Right hindlimb (tissue), 1 donor: ENCODE data around the gene CREM.
"Not testable (repeated sequence)": the region's sequence is repeated elsewhere in the genome, so short reads cannot be mapped to it uniquely, and the experiment has no call there.

Source experiments
- DNase-seq: peaks from one replicate; pipeline ENCODE4 v3.0.0-alpha.2; 2018

The CREM gene

DNA sequence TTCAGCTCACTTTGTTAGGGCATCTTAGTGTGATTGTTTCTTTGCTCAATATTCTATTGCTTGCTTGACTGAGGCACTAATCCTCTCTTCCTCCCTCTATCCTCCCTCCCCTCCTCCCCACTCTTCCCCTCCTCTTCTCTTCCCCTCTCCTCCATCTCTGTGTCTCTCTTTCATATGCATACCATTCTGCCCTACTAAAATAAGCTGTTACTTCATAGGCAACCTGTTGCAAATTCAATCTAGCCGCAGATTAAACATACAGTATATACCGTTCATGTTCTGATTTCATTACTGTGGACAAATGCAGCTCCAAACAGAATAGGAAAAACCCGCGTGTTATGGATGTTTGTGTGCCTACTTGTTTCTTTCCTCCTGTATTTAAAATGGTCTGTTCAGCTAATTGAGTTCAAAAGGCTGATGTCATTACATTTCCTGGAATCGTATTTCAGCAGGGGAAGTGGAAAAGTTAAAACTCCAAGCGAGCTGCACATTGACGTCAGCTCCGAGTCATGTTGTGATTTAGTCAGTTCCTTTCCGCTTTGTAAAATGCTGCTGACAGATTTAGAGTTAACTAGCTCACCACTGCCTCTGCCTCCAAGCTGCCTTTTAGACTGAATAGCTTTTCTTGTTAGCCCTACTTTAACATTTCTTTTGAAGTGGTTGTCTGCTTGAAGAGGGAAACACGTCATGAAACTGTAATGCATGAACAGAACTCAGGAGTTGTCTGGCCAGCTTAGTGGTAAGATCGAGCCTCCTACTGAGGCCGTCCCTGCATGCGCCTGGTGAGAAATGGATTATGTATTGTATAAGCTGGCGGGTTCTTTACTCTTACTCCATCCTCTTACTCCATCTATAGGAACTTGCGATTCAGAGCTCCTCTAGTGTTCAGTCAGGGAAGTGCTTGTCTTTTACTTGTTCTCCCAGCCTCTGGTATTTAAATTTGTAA lies 69.0 kb downstream of the CREM start:
- peak; percentile 89 for DNase-seq

DNA sequence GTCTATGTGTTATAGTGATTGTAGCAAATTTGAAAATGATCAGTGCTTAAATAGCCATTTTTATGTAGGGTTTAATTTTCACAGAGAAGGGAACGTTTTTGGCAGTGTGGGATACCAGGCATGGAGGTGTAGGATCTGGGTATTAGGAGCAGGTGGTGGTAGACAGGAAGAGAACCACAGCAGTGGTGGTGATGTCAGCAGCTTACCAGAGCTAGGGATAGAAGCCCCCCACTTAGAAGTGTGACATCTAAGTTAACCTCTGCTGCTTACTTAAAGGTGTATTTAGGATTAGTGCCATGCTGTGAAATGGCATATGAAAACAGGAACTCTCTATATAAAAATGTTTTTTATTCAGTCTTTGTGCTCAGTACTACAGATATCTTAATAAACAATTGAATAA lies 73.8 kb downstream of the CREM start:
- DNase-seq, result no peak

DNA sequence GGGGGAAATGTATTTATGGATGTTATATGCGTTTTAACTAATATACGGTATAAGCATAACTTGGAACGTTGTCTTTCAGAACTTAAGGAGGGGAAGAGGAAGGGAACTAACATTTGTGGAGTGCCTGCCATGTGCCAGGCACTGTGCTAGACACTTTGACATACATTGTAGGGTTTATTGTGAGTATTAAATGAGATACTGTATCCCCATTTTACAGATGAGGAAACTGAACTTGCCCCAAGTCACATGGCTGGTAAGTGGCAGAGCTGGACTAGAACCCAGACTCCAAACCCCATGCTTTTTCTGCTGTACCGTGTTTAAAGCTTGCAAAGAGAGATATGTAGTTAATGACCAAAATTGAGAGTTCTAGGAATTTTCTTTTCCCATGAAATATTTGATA lies 74.6 kb downstream of the CREM start:
- no peak for DNase-seq

DNA sequence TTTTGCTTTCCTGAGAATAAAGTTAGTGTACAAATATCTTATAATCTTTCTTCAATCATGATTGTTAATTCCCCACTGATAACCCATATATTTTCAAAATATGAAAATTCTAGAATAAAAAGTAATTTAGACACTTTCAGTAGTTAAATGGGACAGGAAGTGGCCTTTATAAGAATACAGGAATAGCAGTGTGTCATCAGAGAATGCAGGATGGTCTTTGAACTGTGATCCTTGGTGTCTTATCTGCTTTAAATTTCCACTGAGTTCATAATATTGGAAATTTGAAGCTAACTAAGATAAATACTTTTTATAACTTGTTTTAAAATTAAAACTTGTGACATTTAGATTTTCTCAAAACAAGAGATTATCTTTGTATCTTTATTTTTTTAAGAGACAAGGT lies 75.4 kb downstream of the CREM start:
- no peak for DNase-seq

DNA sequence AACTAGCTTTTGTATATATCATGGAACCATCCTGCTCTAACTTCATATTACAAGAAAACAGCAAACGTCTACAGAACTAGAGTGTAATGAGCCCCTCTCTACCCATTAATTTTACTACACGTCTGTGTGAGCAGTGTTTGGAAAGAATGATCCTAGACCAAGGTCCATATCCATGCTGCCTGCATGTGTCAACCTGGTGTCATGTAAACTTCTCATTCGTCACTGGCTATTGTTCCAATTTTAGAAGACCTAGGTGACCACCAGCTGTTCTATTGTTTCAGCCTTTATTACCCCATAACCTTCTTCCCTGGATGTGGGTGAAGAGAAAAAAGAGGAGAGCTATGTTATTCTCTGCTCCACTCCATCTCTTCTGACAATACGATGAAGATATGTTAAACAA lies 77.1 kb downstream of the CREM start:
- DNase-seq, result no peak

DNA sequence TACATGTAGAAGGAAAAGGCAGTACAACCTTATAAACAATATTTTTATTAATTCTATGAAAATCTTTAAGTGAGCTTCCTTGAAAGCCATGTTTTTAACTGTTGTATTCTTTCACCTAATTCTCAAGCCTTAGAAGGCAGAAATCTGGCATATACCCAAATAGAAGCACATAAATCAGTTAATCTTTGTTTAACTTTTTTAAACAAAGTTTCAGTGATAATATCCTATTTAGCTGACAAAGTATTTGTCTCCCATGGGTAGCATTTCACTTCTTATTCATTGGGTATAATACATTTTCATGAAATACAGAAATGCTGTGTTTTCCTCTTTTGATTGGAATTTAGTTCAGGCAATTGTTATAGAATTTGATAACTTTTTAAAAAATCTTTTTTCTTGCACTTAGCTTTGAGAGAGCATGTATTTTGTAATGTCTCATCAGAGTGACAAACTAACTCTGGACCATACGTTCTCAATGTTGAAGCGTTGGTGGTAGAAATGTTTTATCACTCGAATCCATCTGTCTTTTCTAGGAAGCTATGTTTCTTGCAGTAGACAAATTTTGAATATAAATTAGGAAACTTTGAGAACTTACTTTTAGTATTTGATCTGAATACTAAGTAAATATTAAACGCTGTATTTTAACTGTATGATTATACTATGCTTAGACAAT lies 78.1 kb downstream of the CREM start:
- no peak for DNase-seq

DNA sequence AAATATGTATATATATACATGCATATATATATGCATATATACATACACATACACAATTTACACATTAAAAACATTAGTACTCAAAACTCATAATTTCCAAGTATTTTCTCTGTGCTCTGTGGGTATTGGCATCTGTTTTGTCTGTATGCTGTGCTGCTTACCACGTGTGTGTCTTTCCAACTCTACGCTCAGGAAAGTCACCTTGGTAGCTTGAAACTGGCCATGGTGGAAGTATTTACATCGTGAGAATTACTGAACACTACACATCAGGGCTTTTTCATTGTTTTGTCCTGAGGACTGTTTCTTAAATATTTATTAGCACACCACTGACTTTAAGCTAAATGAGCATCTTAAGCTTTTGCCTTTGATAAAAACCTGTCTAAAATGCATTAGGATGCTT lies 79.6 kb downstream of the CREM start:
- DNase-seq, result no peak

DNA sequence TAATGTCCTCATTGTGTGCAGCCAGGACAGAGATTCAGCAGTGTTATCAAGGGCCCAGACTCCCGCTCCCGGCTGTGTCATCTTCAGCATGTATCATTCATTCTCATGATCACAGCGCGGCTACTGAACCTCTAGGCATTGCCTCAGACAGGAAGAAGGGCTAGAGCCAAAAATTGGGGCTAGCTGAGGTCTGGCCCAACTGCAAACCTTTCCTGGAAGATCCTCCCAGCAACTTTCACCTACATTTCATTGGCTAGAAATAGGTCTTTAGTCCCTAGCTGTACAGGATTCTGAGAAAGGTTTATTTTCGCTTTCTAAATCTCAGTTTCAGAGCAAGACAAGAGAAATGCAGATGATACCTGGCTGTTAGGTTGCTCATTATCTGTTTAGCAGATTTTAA lies 81.9 kb downstream of the CREM start:
- no peak for DNase-seq

DNA sequence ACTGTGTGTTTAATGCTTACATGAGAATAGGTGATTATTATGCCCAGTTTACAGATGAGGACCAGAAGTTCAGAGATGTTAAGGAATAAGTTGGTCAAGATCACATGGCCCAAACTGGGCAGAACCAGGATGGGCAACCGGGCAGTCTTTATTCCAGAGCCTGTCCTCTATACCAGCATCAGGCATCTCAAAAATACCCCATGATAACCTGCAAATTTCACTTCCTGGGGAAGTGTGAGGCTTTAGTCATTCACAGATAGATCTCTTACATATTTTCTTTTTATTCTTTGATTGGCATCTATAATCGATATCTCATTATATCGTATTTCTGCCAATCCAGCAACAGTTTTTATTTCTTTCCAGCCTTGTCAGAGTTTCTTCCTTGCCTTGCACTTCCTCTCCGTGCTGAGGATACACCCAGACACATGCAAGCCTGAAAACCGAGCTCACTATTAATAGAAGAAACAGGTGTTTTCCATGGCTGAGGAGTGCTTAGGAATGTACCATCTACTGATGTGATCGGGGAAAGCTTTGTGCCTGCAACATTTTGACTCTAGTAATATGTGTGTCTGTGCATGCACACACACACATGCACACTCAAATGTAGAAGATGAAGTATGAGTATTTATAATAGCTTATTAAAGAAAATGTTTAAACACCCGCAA lies 82.4 kb downstream of the CREM start:
- no peak for DNase-seq

DNA sequence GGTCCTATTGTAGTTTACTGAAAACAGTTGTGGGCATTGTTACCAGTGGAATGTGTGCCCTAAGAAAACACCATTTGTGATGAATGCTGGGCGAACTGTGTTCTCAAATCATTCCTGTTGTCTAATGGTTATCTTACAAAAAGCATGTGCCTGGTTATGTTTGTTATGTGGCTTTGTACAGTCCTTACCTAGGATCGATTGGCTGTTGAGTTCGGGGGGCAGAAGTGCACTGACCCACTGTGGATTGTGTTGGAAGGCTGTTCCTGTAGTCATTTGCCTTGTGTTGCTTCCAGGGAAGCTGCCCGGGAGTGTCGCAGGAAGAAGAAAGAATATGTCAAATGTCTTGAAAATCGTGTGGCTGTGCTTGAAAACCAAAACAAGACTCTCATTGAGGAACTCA lies 84.3 kb downstream of the CREM start:
- DNase-seq, result no peak

DNA sequence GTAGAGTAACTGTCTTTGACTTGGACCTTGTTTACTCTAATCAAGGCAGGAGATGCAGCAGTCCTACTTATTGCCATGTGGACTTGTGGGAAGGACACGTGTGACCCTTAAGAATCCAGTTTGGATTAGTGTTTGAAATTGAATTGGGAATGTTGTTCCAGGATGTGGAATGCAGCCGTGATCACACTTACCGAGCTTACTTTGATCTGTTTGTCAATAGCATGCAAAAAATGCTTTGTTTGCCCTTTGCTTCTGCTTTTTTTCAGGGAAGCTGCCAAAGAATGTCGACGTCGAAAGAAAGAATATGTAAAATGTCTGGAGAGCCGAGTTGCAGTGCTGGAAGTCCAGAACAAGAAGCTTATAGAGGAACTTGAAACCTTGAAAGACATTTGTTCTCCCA lies 84.7 kb downstream of the CREM start:
- no peak for DNase-seq

DNA sequence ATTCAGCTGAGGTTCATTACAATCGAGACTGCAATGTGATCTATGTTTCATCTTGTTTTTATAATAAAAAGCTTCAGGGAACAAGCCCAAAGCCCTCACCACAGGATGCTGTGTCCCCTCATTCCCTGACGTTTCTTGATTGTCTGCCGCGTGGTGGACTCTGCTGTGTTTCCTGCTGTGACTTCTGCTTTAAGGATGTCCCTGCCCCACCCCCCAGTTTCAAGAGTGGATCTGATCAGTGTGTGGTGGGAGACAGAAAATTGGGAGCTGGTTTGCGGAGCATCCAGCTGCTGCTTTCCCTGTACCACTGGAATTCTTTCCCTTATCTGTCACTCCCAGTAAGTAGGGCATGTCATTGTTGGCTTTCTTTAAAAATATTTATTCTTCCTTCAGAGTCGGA lies 86.2 kb downstream of the CREM start:
- peak; percentile 35 for DNase-seq

DNA sequence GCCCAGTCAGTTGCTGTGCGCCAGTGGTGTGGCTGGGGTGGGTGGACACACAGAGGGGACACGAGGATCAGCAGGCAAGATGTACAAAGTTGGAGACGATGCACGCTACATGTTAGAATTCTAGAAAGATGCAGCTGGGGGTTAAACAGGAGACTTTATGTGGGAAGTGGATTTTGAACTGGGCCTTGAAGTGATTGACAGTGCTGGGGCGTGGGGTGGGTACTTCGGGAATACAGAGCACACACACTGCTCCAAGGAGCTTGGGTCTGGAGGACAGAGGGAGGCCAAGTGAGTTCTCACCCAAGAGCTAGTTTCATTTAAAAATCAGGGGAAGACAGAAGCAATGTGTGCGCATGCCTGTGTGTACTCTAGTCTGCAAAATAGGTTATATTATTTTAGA lies 87.1 kb downstream of the CREM start:
- DNase-seq, result no peak

DNA sequence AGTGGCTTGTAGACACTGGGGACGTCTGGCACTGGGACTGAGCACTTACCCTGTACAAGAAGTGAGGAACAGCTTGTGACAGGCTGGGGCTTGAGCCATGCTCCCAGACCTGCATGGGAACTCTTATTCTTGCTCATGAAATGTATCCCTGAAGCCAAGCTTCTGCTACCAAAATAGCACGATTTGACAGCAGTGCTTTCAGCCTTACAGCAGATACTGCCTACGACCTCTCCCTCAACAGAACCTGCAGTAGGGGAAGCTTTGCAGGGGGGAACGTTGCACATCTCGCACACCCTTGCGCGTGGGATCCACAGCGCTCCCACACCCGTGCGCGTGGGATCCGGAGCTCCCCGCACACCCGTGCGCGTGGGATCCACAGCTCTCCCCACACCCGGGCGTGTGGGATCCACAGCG lies 88.0 kb downstream of the CREM start:
- DNase-seq, result no peak

DNA sequence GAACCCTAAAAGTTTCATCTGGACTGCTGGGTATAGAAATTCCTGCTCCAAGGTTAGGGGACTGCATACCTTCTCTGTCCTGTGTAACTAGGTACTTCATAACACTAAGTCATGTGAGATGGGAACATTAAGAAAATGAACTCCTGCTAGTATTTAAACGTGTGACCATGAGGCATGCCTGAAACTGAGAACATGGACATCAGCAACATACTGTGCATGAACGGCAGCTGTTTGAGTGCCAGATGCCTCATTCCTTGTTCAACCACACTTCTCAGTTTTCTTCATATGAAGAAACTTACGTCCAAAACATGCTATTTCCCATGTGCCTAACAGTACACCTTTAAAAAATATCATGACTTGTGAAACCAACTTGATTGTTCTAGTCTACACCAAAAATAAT lies 88.5 kb downstream of the CREM start:
- DNase-seq, result no peak

DNA sequence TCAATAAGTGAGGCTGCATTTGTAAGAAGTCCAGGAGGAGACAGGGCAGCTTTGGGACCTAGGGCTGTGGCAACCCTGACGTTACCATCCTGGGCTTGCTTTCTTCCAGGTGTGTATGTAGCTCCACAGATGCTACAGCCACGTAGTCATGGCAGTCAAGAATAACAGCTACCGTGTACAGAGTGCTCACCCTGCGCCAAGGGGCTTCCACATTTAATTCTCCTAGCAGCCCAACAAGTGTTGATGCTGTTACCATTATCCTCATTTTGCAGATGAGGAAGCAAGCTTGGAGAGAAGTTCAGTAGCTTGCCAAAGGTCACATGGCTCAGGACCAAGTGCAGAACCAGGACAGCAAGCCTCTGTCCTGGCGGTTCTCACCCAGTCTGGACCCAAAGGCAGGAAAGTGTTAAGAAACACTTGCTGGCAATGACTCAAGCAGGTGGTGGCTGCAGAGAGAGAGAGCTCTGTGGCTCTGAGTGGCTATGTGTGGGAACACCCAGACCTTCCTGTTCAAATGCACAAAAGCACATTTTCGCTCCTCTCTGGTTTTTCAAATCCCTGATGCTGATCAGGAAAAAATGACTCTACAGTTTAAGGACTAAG lies 89.8 kb downstream of the CREM start:
- peak; percentile 51 for DNase-seq

DNA sequence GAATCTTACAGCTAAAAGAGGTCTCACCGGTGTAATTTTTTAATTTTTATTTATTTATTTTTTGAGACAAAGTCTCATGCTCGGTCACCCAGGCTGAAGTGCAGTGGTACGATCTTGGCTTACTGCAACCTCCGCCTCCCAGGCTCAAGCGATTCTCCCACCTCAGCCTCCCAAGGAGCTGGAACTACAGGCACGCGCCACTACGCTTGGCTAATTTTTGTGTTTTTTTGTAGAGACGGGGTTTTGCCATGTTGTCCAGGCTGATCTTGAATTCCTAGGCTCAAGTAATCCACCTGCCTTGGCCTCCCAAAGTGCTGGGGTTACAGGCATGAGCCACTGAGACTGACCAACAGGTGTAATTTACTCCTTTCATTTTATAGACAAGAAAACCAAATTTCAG lies 90.3 kb downstream of the CREM start:
- not testable (repeated sequence) for DNase-seq

DNA sequence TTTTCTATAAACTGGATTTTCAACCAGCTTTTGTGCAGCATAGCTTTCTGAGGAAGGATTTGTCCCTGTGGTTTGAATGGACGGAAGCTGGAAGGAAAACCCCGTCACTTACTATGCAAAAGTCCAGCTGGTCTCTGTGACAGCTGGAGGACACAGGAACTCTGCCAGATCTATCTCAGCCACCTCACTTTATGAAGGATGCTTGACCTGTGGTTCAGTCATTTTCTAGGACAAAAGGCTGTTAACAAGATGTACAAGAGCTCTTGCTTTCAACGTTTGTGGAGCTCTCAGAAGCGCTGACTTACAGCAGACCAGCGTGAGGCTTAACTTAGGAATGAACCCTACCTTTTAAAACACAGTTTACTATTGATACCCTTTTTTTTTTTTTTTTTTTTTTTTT lies 90.8 kb downstream of the CREM start:
- peak; percentile 67 for DNase-seq

DNA sequence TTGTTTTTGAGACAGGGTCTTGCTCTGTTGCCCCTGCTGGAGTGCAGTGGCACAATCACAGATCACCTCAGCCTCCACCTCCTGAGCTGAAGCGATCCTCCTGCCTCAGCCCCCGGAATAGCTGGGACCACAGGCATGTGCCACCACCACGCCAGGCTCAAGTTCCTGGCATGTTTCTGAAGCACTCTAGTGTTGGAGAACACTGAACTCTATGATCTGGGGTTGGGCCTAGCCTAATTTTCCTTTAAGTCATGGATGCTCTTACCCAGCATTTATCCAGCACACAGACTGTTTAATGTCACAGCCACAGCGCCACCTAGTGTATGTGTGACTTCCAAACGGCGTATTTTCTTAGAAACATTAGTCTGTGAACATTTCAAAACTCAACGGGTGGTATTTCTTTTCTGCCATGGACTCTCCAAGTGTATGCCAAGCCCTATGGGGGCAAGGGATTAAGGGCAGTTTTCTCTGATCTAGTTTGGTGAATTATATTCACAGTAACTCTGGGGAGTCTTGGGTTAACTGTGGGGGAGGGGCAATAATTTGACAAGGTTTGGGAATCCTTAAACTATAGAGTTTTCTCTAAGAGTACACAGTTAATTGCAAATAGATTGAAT lies 91.8 kb downstream of the CREM start:
- DNase-seq, result peak; percentile 85

DNA sequence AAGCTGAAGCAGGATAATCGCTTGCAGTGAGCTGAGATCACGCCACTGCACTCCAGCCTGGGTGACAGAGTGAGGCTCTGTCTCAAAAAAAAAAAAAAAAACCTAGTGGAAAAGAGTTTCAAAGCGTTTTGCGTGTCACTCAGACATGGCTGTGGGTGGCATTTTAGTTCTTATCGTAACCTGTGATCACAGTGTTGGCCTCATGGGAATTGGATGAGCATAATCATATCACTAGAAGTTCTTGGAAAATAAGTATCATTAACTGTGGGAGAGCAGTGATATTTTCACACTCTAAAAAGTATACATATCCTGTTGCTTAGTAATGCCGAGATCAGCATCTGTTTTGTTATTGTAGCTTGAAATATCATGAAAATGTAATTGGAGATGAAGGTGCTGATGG lies 92.6 kb downstream of the CREM start:
- no peak for DNase-seq

DNA sequence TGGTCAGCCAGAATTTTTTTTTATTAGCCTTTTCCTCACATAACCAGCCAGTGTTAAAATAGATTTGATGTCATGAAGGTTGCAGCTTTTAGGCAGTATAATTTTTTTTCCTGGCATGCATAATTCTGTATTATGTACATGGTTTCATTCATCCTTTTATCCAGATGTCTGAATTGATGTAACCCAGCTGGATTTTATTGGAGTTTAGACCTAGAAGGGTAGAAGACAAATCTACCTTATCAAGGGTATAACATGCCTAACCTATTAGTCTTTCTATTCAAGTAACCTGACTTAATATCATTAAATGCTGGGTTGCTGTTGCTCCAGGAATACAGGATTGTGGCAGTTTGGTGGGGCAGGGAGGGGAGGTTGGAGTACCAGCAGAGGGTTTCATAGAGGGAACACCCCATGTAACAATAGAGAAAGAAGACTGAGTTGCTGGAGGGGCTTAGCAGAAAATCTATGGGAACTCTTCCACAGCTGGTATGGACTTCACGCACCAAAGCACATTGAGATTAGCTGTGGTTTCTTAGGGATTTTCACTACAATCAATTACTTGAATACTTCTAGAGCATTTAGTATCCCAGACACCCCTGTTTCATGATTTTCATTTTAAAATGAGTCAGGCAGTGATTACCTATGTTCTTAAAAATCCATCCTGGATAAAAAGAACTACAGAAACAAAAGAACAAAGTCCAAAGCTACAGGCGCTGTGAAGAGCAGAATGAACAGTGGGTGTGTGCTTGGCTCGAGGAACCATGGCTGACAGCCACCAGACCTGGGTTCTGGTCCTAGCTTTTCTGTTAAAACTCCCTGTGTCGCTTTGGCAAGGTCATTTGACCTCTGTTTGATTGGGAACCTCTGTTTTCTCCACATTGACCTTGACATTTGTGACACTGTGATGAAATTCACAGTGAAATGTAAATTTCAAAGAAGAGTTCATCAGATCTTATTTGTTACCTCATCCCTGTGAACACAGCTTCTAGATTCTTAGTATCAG lies 93.5 kb downstream of the CREM start:
- DNase-seq, result no peak

DNA sequence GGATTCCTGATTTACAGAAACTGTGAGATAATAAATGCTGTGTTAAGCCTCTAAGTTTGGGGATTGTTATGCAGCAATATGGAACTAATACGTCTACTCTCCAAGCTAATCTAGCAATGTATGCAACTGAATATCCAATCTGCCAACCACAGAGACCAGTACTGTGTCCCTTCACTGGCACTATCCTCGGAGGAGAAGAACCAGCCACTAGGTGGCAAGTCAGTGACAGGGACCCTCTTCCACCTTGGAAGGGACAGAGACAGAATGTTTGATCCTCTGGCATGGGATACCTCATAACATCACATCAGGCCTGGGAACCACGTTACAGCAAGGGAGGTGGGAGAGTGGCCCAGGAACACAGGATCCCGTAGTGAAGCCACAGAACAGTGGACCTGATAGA lies 96.4 kb downstream of the CREM start:
- no peak for DNase-seq
